Inflammatory macrophage (primary cell): ENCODE measurements around the gene CORO7.
"Not testable (repeated sequence)": the region's sequence is repeated elsewhere in the genome, so short reads cannot be mapped to it uniquely, and the experiment has no call there.

ENCODE experiments used
- DNase-seq, 2 donors: peaks; one replicate each; pipeline ENCODE4 v3.0.0-alpha.2; 2020 to 2022

Gene CORO7

DNA sequence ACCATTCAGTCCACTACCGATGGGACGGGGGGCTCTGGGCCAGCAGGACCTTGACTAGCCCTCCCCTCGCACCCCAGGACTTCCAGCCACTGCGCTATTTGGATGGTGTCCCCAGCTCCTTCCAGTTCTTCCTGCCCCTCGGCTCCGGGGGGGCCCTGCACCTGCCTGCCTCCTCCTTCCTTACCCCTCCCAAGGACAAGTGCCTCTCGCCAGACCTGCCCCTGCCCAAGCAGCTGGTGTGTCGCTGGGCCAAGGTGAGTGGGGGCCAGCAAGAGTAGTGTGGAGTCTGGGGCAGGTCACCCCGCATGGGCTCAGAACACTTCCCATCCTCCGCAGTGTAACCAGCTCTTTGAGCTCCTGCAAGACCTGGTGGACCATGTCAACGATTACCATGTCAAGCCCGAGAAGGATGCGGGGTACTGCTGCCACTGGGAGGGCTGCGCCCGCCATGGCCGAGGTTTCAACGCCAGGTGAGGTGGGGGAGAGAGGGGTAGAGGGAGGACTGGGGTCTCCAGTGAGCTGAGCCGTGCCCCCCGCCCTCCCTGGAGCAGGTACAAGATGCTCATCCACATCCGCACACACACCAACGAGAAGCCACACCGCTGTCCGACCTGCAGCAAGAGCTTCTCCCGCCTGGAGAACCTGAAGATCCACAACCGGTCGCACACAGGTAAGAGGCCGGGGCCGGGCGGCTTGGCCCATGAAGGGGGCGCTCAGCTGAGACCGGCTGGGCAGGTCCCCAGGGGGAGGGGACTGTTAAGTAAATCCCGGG lies 81.5 kb downstream of the CORO7 start:
- DNase-seq = no peak

DNA sequence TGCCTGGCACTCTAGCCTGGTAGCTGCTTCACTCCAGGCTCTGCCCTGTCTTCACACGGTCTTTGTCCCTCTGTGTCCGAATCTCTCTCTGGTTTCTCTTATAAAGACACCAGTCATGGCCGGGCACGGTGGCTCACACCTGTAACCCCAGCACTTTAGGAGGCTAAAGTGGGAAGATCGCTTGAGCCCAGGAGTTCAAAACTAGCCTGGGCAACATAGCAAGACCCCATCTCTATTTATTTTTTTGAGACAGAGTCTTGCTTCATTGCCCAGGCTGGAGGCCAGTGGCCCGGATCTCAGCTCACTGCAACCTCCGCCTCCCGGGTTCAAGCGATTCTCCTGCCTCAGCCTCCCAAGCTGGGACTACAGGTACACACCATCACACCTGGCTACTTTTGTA lies 82.7 kb downstream of the CORO7 start:
- not testable (repeated sequence) for DNase-seq

DNA sequence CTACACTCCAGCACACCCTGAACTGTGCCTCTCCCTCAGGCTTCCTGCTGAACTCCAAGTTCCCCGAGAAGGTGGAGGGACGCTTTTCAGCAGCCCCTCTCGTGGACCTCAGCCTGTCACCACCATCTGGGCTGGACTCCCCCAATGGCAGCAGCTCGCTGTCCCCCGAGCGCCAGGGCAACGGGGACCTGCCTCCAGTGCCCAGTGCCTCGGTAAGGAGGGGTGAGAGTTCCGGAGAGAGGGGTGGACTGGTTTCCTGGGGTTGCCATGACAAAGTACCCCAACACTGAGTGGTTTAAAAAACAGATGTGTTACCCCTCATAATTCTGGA lies 83.1 kb downstream of the CORO7 start:
- no peak for DNase-seq

DNA sequence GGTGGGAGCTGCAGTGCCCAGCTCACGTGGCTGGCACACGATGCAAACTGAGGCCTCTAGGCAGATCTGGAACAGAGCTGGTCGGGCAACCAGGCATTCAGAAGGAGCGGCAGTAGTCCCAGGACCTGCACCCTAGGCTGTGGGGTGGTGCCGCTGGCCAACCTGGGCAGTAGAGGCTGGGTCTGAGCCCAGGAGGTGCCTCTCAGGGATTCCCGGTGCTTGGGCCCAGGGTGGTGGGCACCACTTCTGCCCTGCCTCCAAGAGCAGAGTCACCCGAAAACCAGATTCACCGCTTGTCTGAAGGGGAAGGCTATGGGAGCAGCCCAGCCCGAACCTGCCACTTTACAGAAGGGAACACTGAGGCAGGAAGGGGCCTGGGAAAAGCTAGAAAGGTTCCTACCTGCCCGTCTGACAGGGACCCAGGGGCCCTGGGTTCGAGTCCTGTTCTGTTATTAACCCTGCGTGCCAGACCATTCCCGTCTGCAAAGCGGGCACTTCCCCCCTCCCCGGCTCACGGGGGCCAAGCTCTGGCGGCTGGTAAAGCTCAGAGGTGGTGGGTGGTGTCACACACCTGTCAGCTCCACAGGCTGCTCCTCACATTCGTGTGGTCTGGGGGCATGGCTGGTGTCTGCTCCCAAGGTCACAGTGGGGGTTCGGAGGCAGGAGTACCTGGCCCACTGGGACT lies 83.6 kb downstream of the CORO7 start:
- DNase-seq = no peak

DNA sequence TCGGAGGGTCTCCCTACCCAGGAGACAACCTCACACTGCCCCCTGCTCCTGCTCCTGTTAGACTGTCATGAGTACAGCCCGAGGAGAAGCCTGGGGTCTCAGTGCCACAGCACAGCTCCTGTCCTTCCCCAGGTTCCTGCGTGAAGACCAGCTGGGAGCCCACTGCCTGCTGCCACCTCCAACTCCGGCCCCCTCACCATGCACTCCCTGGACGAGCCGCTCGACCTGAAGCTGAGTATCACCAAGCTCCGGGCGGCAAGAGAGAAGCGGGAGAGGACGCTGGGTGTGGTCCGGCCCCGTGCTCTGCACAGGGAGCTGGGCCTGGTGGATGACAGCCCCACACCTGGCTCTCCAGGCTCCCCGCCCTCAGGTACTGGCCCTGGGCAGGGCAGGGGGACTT lies 84.3 kb downstream of the CORO7 start:
- no peak for DNase-seq

DNA sequence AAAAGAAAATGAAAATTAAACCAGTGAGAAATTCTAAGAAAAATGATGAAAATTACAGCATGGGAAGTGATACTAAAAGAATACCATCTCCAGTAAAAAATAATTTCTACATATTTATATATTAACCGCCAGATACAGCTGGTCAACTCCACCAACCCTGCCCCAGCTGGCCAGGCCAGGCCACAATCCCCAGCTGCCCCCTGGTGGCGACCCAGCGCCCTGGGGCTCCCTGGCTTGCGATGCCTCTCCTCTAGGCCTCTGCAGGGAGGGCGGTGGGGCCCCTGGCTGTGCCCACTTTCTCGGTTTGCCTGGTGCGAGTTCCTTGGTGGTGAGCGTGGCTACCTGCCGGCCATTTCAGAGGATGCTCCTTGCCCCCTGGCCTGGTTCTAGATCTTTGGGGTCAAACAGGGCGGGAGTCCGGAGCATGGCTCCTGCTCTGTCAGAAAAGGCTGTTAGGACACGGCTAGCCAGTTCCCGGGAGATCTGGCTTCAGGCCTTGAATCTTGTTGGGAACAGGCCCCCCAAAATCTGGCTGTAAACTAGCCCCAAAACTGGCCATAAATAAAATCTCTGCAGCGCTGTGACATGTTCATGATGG lies 86.0 kb downstream of the CORO7 start:
- peak; percentile 72 to 82 for DNase-seq

DNA sequence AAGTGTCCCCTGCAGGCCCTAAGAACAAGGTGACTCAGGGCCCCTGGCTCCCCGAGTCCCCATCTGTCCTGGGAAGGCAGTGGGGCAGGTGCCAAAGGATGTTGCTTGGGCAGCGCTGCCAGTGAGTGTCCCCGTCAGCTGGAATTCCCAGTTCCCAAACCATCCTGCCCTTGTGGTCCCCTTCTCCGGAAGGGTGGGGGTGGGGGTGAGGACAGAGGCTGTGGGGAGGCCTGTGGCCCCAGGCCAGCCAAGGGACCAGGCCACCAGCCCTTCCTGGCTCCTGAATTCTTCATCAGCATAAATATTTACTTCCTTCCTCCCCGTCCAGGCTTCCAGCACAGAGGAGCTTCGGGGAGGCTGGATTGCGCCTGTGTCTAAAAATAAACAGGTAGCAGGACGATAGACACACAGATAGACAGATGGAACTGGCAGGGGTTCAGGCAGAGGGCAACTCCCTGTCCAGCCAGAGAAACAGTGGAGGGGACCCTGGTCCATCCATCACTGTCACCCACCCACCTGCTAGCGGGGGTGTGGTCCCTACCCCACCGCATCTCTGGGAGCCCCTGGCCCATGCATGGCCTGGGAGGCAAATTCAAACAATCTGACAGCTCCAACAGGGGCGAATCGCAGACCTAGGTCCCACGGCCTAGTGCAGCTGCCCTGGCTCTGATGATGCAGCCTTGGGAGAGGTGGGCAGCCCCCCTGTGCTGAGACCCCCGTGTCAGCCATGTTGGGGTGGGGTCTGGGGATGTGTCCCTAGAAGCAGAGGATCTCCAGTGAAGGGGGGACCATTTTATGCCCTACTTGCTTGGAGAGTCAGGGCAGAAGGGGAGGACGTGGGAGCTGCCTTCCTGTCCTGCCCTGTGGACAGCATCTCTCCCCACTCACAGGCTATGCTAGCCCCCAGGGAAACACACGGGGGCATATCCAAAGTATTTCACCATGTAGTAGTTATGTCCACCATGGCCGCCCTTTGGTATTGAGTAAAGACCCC lies 87.3 kb downstream of the CORO7 start:
- DNase-seq = no peak

DNA sequence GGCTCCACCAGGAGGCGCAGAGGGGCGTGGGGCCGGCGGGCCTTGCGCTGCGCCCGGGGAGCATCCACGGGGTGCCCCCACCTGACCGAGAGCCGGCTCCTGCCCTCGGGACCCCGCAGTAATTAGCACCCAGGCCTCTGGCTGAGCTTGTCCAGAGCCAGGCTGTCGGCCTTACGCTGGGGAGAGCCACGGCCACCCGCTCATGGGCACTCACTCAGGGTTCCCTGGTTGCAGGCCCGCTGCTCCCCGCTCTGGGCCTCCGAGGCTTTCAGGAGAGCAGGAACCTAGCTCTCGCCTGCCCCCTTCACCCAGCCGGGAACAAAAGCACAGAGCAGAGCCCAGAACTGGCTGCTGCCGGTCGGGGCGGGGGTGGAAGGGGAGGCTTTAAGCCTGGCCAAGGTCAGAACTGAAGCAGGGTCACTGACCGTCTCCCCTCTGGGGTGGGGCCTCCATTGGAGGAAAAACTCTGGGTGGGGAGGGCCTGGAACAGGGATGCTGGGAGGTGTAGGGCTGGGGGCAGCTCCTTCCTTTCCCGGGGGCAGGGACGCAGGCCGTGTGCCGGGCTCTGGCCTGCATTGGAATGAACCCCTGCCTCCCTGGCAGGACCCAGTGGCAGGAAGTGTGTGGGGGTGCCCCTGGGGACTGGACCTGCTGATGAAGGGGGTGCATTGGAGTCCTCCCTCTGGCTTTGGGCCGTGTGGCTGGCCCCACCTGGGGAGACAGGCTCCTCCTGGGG lies 88.2 kb downstream of the CORO7 start:
- peak; percentile 66 to 83 for DNase-seq

DNA sequence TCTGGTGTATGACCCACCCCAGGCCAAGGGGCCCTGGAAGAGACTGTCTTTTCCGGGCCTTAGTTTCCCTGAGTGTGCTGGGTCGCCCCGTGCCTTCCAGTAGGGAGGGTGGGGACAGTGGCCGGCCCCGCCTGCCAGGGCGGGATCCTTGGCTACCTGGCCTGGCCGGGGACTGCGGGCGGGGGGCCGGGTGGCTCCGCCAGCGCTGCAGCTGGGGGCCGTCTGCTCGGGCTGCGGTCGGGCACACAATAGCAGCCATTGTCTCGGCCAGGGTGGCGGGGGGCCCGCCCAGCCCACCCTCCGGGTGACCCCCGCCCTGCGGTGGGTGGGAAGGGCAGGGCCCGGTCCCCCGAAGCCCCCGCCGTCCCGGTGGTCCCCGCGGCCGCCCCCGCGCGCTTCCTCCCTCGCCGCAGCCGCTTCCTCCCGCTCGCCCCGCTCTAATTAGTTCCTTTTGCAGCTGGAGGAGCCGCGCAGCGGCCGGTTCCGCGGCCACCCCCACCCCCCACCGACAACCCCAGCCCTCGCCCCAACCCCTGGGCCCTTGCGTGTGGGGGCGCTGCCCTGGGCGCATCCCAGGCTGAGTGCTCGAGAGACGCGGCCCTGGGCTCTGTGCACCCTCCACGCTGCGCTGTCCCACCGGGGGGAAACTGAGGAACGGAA lies 88.9 kb downstream of the CORO7 start:
- DNase-seq = no peak

DNA sequence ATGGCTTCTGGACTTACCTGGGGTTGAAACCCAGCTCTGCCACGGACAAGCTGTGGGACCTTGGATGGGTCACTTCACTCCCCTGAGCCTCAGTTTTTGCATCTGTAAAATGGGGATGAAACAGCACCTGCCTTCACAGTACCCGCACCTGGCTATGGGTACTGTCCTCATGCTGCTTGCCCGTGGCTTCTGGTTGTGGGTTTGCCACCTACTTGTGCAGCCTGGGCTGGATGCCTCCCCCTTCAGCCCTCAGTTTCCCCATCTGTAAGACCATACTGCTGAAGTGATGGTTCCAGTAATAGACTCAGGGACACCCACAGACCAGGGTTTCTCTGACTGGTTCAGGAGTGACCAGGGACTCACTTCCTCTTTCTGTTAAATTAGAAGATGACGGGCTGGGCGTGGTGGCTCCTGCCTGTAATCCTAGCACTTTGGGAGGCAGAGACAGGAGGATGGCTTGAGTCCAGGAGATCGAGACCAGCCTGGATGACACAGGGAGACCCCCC lies 91.1 kb downstream of the CORO7 start:
- peak; percentile 83 to 90 for DNase-seq

DNA sequence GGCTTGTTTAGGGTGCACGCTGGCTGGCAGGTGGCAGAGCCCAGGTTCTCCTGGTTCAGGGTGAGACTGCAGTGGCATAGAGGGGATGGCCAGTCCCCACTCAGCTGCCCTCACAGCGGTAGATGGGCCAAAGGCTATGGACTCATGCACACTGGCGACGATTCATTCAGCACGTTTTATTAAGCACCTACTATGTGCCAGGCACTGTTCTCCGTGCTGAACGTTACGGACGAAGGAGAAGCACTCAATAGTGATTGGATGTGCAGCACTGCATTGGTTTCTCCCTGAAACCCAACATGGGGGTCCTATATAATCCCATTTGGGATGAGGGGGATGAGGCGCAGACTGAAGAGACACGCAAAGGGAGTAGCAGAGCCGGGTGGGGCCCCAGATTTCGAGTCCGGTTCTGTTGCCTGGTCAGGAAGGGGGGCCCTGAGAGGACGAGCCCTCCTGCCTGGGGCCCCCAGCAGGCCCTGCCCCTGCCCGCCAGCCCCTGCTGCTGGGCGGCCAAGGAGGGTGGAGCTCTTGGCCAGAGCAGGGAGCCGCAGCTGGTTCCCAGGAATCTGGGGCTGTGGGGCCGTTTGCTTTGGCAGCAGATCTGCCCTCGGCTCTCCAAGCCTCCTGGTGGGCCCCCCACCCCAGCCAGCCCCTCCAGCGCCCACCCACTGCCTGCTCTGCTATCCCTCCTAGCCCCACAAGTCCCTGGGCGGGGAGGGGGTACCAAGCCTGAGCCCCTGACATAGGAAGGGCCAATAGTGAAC lies 91.7 kb downstream of the CORO7 start:
- no peak for DNase-seq

DNA sequence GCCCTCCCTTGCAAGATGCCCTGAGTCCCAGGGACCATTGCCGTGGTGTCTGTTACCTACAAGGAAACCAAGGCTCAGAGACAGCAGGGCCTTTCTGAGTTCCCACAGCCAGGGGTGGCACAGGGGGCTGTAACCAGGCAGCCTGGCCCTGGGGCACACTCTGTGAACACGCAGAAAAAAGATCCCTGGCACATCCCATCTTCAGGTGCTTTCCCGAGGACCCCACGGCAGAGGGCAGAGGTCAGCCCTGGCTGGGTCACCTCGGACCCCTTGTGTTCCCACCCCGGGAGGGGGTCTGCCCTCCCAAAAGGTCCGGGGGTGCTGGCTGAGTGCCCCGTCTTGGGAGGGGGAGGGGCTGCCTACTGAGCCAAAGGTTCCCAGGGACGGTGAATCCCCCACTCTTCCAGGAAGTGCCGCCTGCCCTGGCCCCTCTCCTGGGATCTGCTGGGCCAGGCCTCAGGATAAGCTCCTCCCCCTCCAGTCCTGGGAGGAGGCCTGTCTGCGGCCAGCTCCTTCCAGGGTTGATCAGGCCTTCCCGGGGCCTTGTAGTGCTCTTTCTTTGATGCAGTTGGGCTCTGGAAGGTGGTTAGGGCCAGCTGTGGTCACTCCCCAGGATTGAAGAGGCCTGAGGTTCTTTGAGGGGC lies 92.4 kb downstream of the CORO7 start:
- no peak for DNase-seq

DNA sequence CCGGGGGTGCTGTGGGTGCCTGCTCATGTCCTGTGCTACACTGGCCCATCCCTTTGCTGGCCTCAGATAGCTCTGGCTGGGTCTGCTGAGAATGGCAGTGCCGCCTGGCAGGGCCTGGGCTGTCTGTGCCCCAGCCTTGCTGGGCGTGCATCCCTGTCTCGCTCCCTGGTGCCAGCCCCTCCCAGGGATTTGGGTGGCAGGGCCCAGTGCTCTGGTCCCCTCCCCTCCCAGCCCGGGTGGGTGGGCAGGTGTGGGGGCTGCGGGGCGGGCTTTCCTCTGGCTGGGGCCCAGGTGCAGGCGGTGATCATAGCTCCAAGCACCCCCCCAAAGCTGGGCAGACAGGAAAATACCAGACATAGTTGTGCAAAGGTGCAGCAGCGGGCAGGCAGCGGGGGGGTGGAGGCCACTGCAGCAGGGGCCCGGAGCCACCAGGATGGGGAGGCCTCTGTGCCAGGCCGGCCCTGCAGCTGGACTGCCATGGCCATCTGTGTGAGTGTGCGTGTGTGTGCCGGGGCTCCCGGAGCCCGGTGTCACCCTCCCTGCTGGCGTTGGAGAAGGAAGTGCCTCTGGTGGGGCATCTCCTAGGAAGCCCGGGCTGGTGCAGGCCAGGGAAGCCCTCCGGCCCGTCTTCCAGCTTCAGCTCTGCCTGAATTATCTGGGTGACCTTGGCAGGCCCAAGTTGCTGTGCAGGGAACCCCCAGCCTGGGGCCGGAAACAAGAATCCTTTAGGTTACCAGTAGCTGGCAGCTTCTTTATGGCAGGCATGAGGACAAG lies 93.1 kb downstream of the CORO7 start:
- no peak for DNase-seq

DNA sequence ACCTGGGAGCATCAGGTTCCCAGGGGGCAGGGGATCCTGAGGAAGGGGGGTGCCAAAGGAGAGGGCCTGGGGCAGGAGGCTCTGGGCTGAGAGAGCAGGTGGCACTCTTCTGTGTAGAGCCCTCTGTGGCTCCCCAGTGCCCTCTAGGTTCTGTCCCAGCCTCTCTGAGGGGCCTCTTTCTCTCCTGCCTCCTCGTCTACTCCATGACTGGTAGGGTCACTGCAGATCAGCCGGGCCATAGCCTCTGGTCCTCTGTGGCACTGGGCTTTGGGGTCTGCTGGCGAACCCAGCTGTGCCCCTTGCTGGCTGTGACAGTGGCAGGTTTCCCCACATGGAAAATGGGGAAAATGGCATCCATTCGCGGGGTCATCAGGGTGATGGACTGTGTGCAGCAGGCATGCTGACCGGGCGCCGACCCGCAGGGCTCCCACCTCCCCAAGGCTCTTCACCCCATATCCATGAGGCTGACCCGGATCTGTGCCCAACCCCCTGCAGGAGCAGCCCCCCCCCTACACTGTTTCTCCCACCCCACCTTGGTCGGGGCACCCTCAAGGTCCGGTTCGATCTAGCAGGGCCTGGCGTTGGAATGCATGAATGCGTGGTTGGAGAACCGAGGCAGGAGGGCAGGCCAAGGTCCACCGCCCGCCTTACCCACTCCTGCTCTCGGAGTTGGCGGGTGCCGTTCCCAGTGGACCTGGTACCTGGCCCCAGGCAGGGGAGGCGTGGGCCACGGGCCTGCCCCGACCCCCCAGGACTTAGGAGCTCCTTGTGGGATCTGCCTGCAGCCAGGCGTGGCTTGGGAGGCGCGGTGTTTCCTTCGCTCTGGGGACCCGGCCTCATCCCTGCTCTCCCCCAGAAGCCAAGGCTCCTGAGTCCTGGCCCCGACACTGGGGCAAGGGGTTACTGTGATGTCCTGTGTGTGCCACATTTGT lies 94.0 kb downstream of the CORO7 start:
- DNase-seq = no peak

DNA sequence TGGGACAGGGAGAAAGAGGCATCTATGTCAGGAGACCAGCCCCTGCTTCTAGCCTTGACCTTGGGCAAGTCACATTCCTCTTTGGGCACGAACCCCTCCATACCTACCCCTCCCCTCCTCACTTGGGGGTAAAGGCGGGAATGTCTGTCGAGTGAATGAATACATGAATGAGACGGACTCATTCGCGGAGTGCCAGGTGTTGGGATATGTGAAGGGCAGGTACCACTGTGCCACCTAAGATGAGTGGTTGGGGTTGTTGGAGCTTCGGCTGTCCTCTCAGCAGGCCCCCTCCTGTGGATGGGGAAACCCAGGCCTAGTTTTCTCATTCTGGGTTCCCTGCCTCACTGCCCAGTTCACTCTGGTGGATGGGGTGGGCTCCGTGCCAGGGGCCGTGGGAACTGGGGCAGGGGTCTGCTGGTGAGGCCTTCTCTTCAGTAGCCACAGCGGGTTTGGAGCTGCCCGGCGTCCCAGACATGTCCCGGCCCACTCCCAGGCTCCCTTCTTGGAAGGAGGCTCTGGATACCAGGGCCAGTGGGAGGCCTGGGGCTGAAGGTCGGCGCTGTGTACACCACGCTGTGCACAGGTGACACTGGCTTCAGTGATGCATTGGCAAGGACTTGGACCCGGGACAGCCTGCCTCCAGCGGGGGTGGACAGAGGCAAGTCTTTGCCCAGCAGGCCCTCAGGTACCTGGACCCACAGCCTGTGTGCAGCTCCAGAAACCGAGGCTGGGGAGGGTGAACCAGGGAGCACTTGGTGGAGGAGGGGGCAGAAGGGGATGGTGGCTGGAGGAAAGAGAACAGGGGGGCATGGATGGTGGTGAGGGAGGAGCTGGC lies 94.9 kb downstream of the CORO7 start:
- no peak for DNase-seq

DNA sequence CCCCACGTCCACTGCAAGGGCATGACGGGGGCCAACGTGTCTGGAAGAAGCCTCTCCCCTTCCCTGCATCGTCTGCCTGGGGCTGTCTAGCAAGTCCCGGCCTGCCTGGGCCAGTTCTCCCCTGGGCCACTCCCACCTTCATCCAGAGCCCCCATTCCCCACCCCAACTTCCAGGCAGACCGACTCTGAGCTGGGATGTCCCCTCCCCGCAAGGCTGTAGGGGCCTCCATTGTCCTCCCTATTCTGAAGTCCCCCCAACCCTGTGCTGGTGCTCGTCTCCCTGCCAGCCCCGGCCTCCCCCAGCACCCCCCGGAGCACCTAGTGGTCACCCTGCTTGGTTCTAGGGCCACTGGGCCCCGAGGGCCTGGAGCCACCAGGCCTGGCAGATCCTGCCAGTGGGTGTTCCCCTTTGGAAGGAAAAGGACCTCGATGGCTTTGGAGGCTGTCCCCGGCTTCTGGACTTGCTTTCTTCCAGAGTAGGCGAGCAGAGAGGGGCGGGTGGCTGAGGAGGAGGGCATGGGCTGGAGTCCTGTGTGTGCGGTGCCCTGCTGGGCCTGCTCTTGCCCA lies 95.7 kb downstream of the CORO7 start:
- no peak for DNase-seq
